ENCODE results near the gene SP110.

- TF ChIP-seq, protein P1, sequence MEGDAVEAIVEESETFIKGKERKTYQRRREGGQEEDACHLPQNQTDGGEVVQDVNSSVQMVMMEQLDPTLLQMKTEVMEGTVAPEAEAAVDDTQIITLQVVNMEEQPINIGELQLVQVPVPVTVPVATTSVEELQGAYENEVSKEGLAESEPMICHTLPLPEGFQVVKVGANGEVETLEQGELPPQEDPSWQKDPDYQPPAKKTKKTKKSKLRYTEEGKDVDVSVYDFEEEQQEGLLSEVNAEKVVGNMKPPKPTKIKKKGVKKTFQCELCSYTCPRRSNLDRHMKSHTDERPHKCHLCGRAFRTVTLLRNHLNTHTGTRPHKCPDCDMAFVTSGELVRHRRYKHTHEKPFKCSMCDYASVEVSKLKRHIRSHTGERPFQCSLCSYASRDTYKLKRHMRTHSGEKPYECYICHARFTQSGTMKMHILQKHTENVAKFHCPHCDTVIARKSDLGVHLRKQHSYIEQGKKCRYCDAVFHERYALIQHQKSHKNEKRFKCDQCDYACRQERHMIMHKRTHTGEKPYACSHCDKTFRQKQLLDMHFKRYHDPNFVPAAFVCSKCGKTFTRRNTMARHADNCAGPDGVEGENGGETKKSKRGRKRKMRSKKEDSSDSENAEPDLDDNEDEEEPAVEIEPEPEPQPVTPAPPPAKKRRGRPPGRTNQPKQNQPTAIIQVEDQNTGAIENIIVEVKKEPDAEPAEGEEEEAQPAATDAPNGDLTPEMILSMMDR (conservative IDR thresholded peaks at IDR 0.05; ENCODE audit: low read depth, low read length), result no peak
- TF ChIP-seq EZH2 (IDR thresholded peaks at IDR 0.05; ENCODE audit: low read length, unreplicated experiment), result no peak
These were observed 11.5 kb upstream of the SP110 start for GRCh38 chr2:230231251-230231650.

Data from PC-3 (cell line).